Urinary bladder (tissue), 4 donors: ENCODE data around the gene C15orf61. TPM values are rescaled to one million over a fixed set of nuclear protein-coding genes. Genes with fewer than 3 reads are reported as not detected.

Source experiments
- DNase-seq: peaks from one replicate; pipeline ENCODE4 v3.0.0-alpha.2; 2015; ENCODE audit errors: extremely low spot score
- H3K27ac ChIP-seq: one replicate; pipeline ENCODE4 v1.5.1; 2013; ENCODE audit warnings: low read depth, mild to moderate bottlenecking, moderate library complexity
- H3K36me3 ChIP-seq: one replicate; pipeline ENCODE4 v1.6.1; 2013; ENCODE audit warnings: mild to moderate bottlenecking, moderate library complexity; ENCODE audit not compliant: insufficient read depth
- H3K4me1 ChIP-seq: one replicate; pipeline ENCODE4 v1.6.1; 2013; ENCODE audit warnings: mild to moderate bottlenecking, moderate library complexity; ENCODE audit not compliant: insufficient read depth
- H3K4me3 ChIP-seq: one replicate; pipeline ENCODE4 v1.5.1; 2013; ENCODE audit warnings: low read depth, low read length
- WGBS: extraction: QIAGEN DNeasy Blood & Tissue Kit; methylation state at CpG from one replicate; pipeline ENCODE4 v1.1.7; 2013; 5-methylcytosine and 5-hydroxymethylcytosine counted together
- polyA plus RNA-seq: library from polyadenylated mRNA; stranded (reverse); fragments of 200-250 nt; gene quantifications from one replicate; pipeline ENCODE4 v1.2.3, GENCODE V29; 2013
- total RNA-seq: library from RNA; depleted of rRNA; stranded (reverse); fragments of >200 nt; gene quantifications from one replicate; pipeline ENCODE4 v1.2.3, GENCODE V29; 2014
- donor health status: healthy with polysubstance abuse.
- donor health status: healthy.

C15orf61 gene
- total RNA-seq (5.1 TPM), polyA plus RNA-seq (5.2 TPM)

DNA sequence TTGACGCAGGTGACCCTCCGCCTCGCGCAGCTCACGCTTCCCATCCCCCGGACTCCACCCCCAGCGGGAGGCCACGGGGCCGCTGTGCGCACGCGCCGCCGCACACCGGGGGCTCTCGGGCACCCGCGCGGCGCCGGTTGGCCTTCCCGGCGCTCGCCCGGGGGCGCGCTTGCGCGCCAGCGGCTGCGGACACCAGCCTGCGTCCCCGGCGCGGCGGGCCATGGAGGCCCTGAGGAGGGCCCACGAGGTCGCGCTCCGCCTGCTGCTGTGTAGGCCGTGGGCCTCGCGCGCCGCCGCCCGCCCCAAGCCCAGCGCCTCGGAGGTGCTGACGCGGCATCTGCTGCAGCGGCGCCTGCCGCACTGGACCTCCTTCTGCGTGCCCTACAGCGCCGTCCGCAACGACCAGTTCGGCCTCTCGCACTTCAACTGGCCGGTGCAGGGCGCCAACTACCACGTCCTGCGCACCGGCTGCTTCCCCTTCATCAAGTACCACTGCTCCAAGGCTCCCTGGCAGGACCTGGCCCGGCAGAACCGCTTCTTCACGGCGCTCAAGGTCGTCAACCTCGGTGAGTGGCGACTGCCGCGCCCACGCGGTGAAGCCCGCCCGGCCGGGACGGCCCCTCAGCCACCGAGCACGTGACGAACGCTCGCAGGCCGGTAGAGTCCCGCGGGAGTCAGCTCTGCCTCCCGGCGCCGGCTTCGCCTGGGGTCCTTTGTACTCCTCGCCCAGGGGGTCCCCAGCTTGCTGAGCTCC, at the start of gene C15orf61:
C15orf61 (plus strand) TSS at position 103 of the 754 bp plus-strand sequence; CDS start at position 221, 118 bp downstream.
- under 1% methylated on average over 94 of the region's 94 CpGs for WGBS
- Histone ChIP-seq H3K4me1 (no peaks in the 10 kb centered on the region), H3K4me3 (peak within 1 kb of the TSS; percentile 88), H3K36me3 (no peaks in the 10 kb centered on the region), H3K27ac (peak within 1 kb of the TSS; percentile 97)
- no peak for DNase-seq

DNA sequence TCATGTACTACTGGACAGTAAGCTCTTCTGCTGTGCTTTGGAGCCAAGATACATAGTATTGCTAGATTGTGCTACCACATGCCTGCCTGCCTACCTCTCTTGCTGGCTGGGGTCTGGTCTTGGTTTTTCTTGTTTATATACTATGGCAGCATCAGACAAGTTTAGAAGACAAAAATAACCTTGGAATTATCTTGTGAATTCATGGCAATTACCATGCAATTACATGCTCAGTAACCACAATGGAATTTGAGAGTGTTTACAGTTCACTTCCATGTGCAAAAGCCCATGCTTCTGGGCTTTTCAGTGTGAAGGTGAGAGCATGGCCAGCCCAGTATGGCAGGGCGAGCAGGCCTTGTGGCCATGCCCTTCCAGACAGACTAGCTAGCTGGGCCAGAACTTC, 48.0 kb upstream of the C15orf61 start:
- Histone ChIP-seq H3K4me3 (no peak overlapping the region), H3K36me3 (no peaks in the 10 kb centered on the region), H3K4me1 (no peaks in the 10 kb centered on the region), H3K27ac (no peak overlapping the region)
- no peak for DNase-seq
- 100% methylated on average over 1 of the region's 1 CpG for WGBS

DNA sequence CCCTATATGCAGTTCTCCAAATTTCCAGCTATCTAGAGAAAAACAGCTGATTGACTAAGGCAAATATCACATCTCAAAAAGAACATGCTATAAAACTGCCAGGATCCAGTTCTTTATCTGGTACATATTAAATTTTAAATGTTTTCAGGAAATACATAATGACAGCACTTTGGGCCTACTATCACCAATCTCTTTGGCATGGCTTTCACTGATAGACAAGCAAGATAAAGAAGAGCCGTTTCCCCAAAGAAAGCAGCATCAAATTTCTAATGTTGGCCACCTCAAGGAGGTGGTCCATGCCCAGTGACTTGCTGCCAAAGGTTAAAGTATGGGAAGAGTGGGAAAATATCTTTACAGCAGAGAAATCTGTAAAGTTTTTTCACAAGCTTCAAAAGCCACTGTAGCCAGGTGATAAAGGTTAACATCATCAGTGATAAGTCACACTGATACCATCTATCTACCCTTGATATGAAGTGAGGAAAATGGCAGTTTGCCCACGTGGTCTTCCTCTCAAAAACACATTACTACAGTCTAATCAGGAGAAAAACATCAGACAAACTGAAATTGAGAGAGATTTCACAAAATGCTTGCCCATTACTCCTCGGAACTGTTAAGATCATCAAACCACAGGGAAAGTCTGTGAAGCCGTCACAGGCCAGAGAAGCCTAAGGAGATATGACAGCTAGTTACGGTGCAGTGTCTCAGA, 46.4 kb upstream of the C15orf61 start:
- Histone ChIP-seq H3K4me1 (no peaks in the 10 kb centered on the region), H3K4me3 (no peak overlapping the region), H3K27ac (no peak overlapping the region), H3K36me3 (no peaks in the 10 kb centered on the region)
- WGBS: 78% methylated on average over 5 of the region's 5 CpGs
- DNase-seq: no peak

DNA sequence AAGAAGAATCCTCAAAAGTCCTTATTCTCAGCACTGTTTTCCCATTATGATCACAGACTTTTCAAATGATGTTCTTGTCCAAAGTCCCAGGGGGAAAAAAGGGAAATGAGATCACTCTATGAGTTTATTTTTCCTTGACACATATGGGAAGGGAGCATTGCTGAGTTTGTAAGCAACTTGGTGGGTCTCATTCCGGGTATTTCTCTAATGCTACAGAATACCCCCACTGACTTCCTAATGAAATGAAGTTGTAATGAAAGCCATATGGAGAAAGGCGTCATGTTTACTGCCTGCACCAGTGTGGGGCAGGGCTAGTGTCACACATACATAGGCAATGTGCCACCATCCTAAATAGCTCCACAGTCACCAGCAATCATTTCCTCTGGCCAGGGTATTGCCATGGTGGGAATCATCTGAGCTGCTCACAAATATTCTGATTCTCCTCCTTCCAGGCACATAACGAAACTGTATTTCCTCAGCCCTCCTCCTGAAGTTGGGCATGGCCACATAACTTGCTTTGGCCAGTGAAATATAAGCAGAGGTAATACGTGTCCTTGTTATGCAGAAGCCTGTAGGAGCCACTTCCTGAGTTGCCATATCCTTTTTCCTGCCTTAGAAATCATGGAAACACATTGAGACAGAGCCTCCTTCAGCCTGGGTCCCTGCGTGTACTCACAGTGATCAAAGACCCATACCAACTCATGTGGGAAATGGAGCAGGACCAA, 41.0 kb upstream of the C15orf61 start:
- Histone ChIP-seq H3K4me1 (no peaks in the 10 kb centered on the region), H3K4me3 (no peak overlapping the region), H3K27ac (no peak overlapping the region), H3K36me3 (no peaks in the 10 kb centered on the region)
- DNase-seq: no peak
- WGBS: 67% methylated on average over 5 of the region's 5 CpGs

DNA sequence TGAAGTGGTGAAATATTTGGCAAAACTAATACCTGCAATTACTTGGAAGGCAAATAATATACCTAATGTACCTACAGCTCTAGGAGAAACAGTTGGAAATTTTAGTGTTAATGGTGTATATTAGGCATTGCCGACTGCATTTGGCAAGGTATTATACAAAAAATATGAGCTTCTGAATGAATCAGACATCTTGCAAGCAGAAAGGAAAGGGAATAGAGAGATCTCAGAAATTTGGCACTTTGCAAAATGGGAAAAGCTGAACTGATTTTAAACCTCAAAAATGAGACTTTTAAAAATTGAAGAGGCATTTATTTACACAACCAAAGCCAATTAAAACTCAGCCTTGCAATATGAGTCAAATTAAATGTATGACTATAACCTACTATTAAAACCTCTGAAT, 40.2 kb upstream of the C15orf61 start:
- no peak overlapping the region for H3K27ac ChIP-seq
- no peaks in the 10 kb centered on the region for H3K36me3 ChIP-seq
- H3K4me3 ChIP-seq: no peak overlapping the region
- no peak for DNase-seq
- WGBS: 48% methylated on average over 1 of the region's 1 CpG
- no peaks in the 10 kb centered on the region for H3K4me1 ChIP-seq

DNA sequence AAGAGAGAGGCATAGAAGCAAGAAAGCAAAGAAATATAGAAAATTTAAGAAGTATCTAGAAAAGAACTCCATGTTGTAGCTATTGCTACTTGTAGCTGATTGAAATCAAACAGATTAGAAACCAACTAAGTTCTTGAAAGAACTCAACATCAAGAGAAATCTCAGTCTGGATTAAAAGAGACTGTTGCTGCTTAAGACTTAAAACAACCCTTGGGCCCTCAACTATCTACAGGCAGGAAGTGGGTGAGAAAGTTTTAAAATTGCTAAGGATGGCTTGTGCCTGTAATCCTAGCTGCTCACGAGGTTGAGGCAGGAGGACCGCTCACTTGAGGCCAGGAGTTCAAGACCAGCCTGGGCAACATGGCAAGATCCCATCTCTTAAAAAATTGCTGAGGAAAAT, 39.3 kb upstream of the C15orf61 start:
- Histone ChIP-seq H3K4me3 (no peak overlapping the region), H3K36me3 (no peaks in the 10 kb centered on the region), H3K27ac (no peak overlapping the region), H3K4me1 (no peaks in the 10 kb centered on the region)
- DNase-seq: no peak
- WGBS: 90% methylated on average over 2 of the region's 2 CpGs

DNA sequence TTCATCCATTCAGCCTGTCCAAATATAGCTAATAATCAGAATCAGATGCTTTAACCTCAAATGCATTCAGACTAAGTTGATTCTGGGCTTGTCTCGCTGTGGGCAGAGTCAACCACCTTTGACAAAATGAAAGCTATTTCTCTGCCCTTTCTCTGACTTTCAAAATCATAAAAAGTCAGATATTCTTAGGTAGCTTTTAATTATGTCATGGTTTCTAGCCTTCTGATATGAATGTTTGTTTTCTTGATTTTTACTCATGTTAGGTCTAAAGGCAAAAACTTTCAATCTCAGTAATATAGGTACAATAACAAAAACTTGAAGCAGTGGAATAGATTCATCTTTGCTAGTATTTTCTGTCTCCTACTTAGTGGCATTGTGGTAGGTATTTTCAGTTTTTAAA, 25.3 kb upstream of the C15orf61 start:
- H3K27ac ChIP-seq: no peak overlapping the region
- H3K4me1 ChIP-seq: no peaks in the 10 kb centered on the region
- H3K4me3 ChIP-seq: no peak overlapping the region
- no peak for DNase-seq
- WGBS: 93% methylated on average over 1 of the region's 1 CpG
- no peaks in the 10 kb centered on the region for H3K36me3 ChIP-seq

DNA sequence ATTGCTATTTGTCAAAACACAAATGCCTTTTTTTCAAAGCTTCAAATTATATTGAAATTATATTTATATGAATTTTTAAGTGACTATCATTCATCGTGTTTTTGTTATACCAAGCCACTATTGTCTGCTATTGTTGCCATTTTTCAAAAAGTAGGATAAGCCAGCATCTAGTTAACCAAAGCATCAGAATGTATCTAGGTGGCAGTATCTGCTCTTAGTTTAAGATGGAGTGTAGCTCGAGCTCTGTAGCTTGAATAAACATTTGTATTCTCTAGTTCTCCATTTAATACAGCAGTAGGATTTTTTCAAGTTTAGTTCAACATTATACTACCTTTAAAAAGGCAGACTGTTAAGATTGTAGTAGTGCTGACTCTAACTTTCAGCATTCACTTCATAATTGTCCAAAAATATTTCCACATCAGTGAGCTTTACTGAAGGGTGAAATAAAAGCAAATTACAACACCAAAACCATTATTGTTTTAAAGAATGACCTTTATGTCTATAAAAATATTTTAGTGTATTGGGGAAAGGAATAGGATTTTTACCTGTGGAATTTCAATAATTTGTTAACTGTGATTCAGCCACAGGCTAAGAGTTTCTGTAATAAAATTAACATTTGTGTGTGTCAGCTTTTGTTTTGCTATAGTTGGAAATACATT, 19.6 kb upstream of the C15orf61 start:
- WGBS: 18% methylated on average over 2 of the region's 2 CpGs
- Histone ChIP-seq H3K36me3 (no peaks in the 10 kb centered on the region), H3K4me1 (no peaks in the 10 kb centered on the region), H3K4me3 (no peak overlapping the region), H3K27ac (no peak overlapping the region)
- DNase-seq: no peak

DNA sequence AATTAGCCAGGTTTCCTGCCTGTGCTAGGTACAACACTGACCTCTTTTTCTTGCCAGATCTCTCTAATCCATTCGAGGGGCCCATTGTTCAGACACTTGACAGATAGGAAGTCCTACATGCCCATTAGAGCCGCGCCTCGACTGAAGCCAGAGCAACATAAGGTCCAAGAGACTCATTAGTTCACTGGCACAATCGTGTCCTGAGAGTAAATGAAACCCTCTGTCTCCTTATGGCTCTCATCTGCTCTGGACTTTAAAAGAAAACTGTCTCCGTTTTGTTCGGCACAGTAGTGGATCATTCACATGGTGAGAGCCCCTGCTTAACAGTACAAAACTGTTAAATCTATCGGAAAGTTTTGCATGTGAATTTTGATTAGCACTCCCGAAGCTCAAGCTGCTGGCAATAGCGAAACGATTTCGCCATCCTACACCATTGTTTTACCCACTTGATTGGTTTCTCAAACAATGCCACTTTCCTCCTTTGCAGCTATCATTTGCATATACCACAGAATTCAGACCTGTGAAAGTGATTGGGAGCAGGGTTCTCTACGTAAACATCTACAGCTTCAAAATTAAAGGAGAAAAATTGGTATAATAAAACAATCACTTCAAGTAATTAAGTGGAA, 19.0 kb upstream of the C15orf61 start:
- WGBS: 68% methylated on average over 13 of the region's 13 CpGs
- H3K4me3 ChIP-seq: no peak overlapping the region

DNA sequence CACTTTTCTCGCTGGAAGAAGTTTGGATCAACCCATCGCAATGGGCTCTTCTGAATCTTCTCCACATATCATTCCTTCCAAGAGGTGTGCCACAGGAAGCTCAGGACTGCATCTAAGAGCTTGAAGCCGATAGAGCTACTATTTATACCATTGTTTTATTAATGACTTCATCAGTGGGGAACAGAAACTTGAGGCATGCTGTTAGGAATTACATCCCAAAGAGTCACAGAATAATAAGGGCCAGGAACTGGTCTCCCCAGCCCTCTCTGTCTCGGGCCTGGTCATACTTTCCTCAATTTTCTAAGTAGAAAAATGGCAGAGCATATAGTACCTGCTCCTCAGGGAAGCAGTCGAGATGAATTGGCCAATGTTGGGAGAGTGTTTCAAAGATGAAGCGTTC, 16.9 kb upstream of the C15orf61 start:
- H3K4me3 ChIP-seq: no peak overlapping the region
- no peaks in the 10 kb centered on the region for H3K36me3 ChIP-seq
- DNase-seq: no peak
- no peak overlapping the region for H3K27ac ChIP-seq
- H3K4me1 ChIP-seq: no peaks in the 10 kb centered on the region
- WGBS: 93% methylated on average over 6 of the region's 6 CpGs

More for the DNA sequence above, 19.0 kb upstream of the C15orf61 start:
- no peak for DNase-seq
- Histone ChIP-seq H3K4me1 (no peaks in the 10 kb centered on the region), H3K27ac (no peak overlapping the region), H3K36me3 (no peaks in the 10 kb centered on the region)

DNA sequence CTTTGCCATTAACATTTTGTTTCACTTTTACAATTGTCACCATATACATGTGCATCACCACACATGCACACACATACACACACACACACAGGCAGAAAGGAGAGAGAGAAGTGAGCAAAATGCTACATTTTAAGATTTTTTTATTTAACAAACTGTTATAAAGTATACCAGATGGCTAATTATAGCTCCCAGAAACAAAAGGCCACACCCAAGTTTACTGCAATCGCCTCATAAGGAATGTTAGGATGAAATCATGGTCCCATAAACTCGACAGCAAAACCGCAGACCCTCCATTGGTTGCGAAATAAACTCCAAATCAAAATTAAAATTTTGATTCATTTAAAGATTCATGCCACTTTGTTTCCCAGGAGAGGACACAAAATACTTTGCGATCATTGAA, 16.1 kb upstream of the C15orf61 start:
- no peaks in the 10 kb centered on the region for H3K4me1 ChIP-seq
- 73% methylated on average over 5 of the region's 5 CpGs for WGBS
- DNase-seq: no peak
- H3K36me3 ChIP-seq: no peaks in the 10 kb centered on the region
- H3K4me3 ChIP-seq: no peak overlapping the region
- H3K27ac ChIP-seq: no peak overlapping the region

DNA sequence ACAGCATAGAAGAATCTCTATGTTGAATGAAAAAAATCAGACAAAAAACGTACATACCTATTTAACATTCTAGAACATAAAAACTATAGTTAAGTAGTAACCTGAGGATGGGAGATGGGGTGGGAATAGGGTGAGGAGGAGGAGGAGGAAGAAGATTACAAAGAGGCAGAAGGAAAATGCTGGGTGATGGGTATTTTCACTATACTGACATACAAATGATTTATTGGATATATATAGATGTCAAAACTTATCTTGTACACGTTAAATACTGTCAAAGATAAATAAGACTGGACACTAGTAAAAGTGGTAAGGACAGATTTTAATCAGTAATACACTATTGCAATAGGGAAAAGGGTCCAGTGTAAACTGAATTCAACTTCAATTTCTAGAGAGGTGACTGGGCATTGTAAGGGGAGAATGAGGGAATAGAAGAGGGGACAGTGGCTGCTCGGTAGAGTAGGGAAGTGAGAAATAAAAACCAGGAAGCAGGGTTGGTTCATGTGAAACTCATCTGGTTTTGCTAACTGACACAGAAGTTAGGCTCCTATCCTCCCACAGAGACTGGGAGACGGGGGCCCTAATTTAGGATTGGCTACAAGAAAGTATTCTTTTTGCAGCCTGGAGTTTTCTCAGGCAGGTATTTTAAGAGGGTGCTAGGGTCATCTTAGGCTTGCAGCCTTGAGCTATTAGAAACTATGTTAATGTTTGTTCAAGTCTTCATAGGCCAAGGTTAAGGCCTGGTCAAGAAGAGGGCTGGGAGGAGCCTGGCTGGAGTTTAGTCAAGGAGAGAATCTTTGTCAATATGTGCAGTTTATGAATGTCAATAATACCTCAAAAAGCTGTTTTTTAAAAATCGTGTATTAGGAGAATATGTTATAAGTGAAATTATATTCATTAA, 15.0 kb upstream of the C15orf61 start:
- H3K27ac ChIP-seq: no peak overlapping the region
- WGBS: 74% methylated on average over 5 of the region's 5 CpGs
- no peak for DNase-seq
- no peaks in the 10 kb centered on the region for H3K36me3 ChIP-seq
- no peak overlapping the region for H3K4me3 ChIP-seq
- H3K4me1 ChIP-seq: no peaks in the 10 kb centered on the region
